ENCODE results near the gene PREP.

PREP gene

GRCh38 chr6:105318660-105319059 is 84.2 kb downstream of the PREP start:
- H3K36me3 ChIP-seq (ENCODE audit: low read length) = no peaks in the 10 kb centered on the region
- TF ChIP-seq EZH2phosphoT487 (conservative IDR thresholded peaks at IDR 0.05; ENCODE audit: low read length) (no peak), CTCF (IDR thresholded peaks at IDR 0.05; ENCODE audit: insufficient read depth, low read length, poor library complexity, severe bottlenecking) (no peak)
- H2AFZ ChIP-seq (ENCODE audit: low read depth, low read length, severe bottlenecking) = no peak overlapping the region
- H3K27ac ChIP-seq (ENCODE audit: low read depth, low read length) = no peak overlapping the region
- no peaks in the 10 kb centered on the region for H3K79me2 ChIP-seq (ENCODE audit: insufficient read depth, low read length)
- H3F3A ChIP-seq (ENCODE audit: insufficient read depth) = no peaks in the 10 kb centered on the region
- no peaks in the 10 kb centered on the region for H3K9me2 ChIP-seq (replicated peaks; ENCODE audit: insufficient read depth, low read length)
- H3K4me2 ChIP-seq (ENCODE audit: low read depth, low read length, poor library complexity, severe bottlenecking) = no peak overlapping the region
- no peak overlapping the region for H3K4me3 ChIP-seq (ENCODE audit: insufficient read depth, low read length, poor library complexity, severe bottlenecking)
- H3K9ac ChIP-seq (ENCODE audit: low read length) = no peak overlapping the region
- no peaks in the 10 kb centered on the region for H3K9me3 ChIP-seq (ENCODE audit: insufficient read depth, low read length)
- H4K20me1 ChIP-seq (ENCODE audit: low read depth, low read length) = no peaks in the 10 kb centered on the region
- H3K27me3 ChIP-seq (ENCODE audit: low read length) = no peaks in the 10 kb centered on the region

DNA sequence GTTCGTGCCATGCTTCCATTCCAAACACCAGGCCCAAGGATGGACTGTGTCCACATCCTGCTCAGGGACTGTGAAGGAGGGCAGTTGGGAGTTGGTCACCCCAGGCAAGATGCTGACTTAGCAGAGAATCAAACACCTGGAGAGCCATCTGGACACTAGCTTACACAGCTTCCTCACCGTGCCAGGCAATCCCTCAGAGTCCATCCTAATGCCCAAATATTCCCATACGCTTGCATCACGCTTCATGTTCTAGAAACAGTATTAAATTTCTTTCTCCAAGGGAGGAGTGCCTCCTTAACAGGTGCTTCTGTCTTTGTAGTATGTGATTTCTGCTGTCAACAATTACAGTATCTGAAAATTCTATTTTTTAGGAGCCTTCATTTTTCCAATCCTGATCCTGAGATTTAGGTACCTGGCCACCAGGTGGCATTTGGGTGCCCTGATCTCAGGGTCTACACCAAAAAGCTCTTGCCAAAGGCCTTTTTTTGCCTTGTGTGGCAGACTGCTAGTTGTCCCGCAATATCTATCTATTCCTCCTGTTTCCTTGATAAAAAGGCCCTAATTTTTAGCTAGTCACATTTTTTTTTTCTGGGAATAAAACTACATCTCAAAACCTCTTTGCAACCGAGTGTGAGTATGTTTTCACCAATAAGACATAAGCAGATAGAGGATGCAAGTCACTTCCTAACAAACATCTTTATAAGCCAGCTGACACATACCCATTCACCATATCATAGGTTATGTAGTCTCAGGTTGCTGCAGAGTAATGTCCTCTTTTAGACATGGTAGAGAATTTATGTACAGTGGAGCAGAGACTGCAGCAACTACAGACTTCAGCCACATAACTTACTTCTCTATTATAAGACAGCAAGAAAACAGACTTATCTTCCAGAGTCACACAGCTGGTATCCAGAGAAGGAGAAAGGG is 85.0 kb downstream of the PREP start:
- TF ChIP-seq CTCF (IDR thresholded peaks at IDR 0.05; ENCODE audit: insufficient read depth, low read length, poor library complexity, severe bottlenecking) = no peak
- no peak for TF ChIP-seq EZH2phosphoT487 (conservative IDR thresholded peaks at IDR 0.05; ENCODE audit: low read length)
- no peaks in the 10 kb centered on the region for H3K9me3 ChIP-seq (ENCODE audit: insufficient read depth, low read length)
- H3K4me2 ChIP-seq (ENCODE audit: low read depth, low read length, poor library complexity, severe bottlenecking) = no peak overlapping the region
- no peak overlapping the region for H3K9ac ChIP-seq (ENCODE audit: low read length)
- no peak overlapping the region for H3K4me3 ChIP-seq (ENCODE audit: insufficient read depth, low read length, poor library complexity, severe bottlenecking)
- H3K27me3 ChIP-seq (ENCODE audit: low read length) = no peaks in the 10 kb centered on the region
- H4K20me1 ChIP-seq (ENCODE audit: low read depth, low read length) = no peaks in the 10 kb centered on the region
- no peaks in the 10 kb centered on the region for H3K9me2 ChIP-seq (replicated peaks; ENCODE audit: insufficient read depth, low read length)
- no peak overlapping the region for H2AFZ ChIP-seq (ENCODE audit: low read depth, low read length, severe bottlenecking)
- H3F3A ChIP-seq (ENCODE audit: insufficient read depth) = no peaks in the 10 kb centered on the region
- no peaks in the 10 kb centered on the region for H3K79me2 ChIP-seq (ENCODE audit: insufficient read depth, low read length)
- H3K27ac ChIP-seq (ENCODE audit: low read depth, low read length) = no peak overlapping the region
- no peaks in the 10 kb centered on the region for H3K36me3 ChIP-seq (ENCODE audit: low read length)

GRCh38 chr6:105313211-105313610 is 89.7 kb downstream of the PREP start:
- TF ChIP-seq CTCF (IDR thresholded peaks at IDR 0.05; ENCODE audit: insufficient read depth, low read length, poor library complexity, severe bottlenecking) = no peak
- TF ChIP-seq EZH2phosphoT487 (conservative IDR thresholded peaks at IDR 0.05; ENCODE audit: low read length) = no peak
- no peaks in the 10 kb centered on the region for H3K36me3 ChIP-seq (ENCODE audit: low read length)

More at GRCh38 chr6:105313211-105313610, 89.7 kb downstream of the PREP start:
- no peaks in the 10 kb centered on the region for H4K20me1 ChIP-seq (ENCODE audit: low read depth, low read length)
- no peak overlapping the region for H3K4me2 ChIP-seq (ENCODE audit: low read depth, low read length, poor library complexity, severe bottlenecking)
- H3K9me2 ChIP-seq (replicated peaks; ENCODE audit: insufficient read depth, low read length) = no peaks in the 10 kb centered on the region
- no peak overlapping the region for H3K4me3 ChIP-seq (ENCODE audit: insufficient read depth, low read length, poor library complexity, severe bottlenecking)
- H3K27me3 ChIP-seq (ENCODE audit: low read length) = no peaks in the 10 kb centered on the region
- no peak overlapping the region for H3K27ac ChIP-seq (ENCODE audit: low read depth, low read length)
- no peak overlapping the region for H2AFZ ChIP-seq (ENCODE audit: low read depth, low read length, severe bottlenecking)
- H3K9me3 ChIP-seq (ENCODE audit: insufficient read depth, low read length) = no peaks in the 10 kb centered on the region
- H3K79me2 ChIP-seq (ENCODE audit: insufficient read depth, low read length) = no peaks in the 10 kb centered on the region
- no peaks in the 10 kb centered on the region for H3F3A ChIP-seq (ENCODE audit: insufficient read depth)
- H3K9ac ChIP-seq (ENCODE audit: low read length) = no peak overlapping the region
